AG09309 (cell line): Measurements from ENCODE around the gene PGM5.

Experiments
- DNase-seq: peaks from one replicate; pipeline ENCODE4 v3.0.0-alpha.2; 2010; ENCODE audit warnings: low read depth
- H3K4me3 ChIP-seq: 2 replicates; pipeline ENCODE4 v1.5.1; 2011; ENCODE audit warnings: mild to moderate bottlenecking, low read depth, low read length, moderate library complexity; ENCODE audit not compliant: control insufficient read depth
- CTCF ChIP-seq: IDR thresholded peaks from 2 replicates; pipeline ENCODE4 v1.5.1; 2011; ENCODE audit warnings: mild to moderate bottlenecking, low read depth, low read length, inconsistent platforms; ENCODE audit not compliant: insufficient read depth, control insufficient read depth; ENCODE audit errors: missing control alignments

The PGM5 gene

GRCh38 chr9:68454579-68455334 is 98.3 kb downstream of the PGM5 start:
- no peak for TF ChIP-seq CTCF
- no peak overlapping the region for H3K4me3 ChIP-seq
- no peak for DNase-seq

GRCh38 chr9:68455451-68455850 is 99.0 kb downstream of the PGM5 start:
- TF ChIP-seq CTCF = no peak
- DNase-seq = no peak
- H3K4me3 ChIP-seq = no peak overlapping the region

GRCh38 chr9:68457803-68458202 is 101.4 kb downstream of the PGM5 start:
- no peak for TF ChIP-seq CTCF
- DNase-seq = no peak
- no peak overlapping the region for H3K4me3 ChIP-seq

- DNase-seq = no peak
- TF ChIP-seq CTCF = no peak
- no peak overlapping the region for H3K4me3 ChIP-seq
These were observed 102.5 kb downstream of the PGM5 start for GRCh38 chr9:68458918-68459317.

- H3K4me3 ChIP-seq = no peak overlapping the region
- no peak for DNase-seq
- no peak for TF ChIP-seq CTCF
These were observed 105.8 kb downstream of the PGM5 start for GRCh38 chr9:68462105-68462775.

GRCh38 chr9:68470067-68470466 is 113.7 kb downstream of the PGM5 start:
- TF ChIP-seq CTCF = no peak
- no peak for DNase-seq
- no peak overlapping the region for H3K4me3 ChIP-seq
